Activated gamma-delta T cell treated with Interleukin-2 at 50 U/mL for 16 hours (primary cell): Measurements from ENCODE around the gene KDM3A.

ENCODE experiments used
- DNase-seq: peaks from one replicate; pipeline ENCODE4 v3.0.0-alpha.2; 2020

The KDM3A gene

DNA sequence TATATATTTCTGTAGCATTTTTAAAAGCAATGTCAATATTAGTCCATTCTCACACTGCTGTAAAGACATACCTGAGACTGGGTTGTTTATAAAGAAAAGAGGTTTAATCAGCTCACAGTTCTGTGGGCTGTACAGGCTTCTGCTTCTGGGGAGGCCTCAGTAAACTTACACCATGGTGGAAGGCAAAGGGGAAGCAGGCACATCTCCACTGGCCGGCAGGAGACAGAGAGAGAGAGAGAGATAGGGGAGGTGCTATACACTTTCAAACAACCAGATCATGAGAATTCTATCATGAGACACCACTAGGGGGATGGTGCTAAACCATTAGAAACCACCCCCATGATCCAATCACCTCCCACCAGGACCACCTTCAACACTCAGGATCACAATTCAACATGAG lies 79.0 kb downstream of the KDM3A start:
- DNase-seq: no peak

DNA sequence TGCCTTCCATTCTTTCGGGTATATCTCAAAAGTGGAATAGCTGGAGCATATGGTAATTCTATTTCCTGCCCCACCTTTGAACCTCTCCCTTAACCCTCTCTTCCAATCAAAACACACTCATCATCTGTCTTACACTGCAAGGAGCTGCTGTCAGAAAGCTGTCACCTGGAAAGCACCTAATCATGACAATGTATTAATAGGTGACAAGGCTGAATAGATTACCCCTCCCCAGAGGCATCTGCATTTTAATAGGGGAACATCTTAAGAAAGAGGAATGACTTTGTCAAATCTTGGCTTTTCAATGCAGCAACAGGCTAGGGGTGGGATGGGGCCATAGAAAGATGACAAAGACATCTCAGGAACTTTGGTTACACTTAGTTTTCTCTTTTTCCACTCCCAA lies 80.8 kb downstream of the KDM3A start:
- no peak for DNase-seq

DNA sequence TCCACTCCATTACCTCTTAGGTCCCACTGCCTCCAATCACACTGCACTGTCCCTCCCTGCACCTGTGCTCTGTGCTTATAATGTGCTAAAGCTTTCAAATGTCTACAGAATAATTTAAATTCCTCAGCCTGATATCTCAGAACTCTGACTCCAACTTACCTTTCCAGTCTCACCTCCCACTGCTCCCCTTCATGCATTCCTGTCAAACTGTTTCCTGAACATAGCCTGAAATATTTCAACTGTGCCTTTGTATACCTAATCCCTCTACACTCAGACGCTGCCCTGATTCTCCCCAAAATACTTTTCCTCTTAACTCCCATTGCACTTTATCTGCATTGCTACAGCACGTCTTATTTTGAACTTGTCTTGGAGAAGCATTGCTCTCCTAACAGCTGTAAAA lies 81.5 kb downstream of the KDM3A start:
- DNase-seq: no peak

DNA sequence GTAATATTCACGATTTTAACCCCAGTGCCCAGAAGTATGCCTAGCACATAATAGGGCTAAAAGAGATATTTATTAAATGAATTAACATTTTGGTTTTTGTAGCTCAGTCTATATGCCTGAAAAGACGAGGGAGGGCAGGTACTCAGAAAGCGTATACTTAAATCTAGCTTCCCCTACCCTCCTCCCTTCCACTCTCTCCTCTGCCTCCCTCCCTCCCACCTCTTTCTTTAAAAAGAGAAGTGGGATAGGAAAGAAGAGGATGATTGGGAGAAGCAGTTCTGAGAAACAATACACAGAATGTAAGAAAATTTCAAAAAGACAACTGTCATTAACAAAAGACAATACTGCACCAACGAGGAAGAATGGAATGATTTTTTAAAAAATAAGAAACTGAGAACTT lies 82.3 kb downstream of the KDM3A start:
- DNase-seq: no peak

DNA sequence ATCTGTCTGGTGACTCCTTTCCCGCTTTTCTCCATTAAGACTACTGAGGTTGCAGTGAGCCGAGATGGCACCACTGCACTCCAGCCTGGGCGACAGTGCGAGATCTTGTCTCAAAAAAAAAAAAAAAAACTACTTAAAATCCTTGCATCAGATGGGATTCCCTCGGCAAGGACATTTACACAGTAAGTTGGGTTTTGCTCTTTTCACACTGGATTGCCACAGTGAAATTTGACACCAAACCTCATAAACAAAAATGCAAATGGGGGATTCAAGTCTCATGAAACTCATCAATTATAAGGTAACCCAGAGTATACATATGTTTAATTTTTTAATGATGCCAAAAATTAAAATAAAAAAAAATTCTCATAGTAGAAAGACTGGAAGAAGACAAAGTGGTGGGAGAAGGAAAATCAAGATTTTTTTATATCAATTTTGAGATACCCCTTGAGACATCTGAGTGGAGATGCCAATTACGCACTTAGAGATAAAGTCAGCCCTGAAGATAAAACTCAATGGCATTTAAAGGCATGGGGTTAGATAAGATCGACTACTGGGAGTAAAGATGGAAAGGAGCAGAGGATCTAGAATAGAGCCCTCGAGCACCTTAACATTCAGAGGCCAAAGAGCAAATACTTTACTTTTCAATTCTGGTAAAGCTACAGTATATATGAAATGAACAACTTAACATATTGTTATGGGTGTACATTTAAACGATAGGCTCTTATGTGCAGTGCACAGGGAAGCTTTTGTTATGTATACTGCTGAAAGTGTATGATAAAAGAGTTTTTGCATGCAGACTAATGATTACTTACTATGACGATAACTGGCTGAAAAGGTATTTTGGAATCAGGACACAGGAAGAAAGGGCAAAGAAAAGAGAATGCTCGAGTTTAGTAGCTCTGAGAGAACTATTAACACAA lies 84.5 kb downstream of the KDM3A start:
- no peak for DNase-seq

DNA sequence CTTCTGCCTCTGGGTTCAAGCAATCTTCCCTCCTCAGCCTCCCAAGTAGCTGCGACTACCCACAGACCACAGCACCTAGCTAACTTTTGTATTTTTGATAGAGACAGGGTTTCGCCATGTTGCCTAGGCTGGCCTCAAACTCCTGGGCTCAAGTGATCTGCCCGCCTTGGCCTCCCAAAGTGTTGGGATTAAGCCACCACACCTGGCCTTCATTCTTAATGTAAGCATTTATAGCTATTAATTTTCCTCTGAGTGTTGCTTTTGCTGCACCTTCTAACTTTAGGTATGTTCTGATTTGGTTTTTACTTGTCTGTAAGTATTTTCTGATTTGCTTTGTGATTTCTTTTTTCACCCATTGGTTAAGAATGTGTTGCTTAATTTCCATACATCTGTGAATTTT lies 92.4 kb downstream of the KDM3A start:
- DNase-seq: no peak

DNA sequence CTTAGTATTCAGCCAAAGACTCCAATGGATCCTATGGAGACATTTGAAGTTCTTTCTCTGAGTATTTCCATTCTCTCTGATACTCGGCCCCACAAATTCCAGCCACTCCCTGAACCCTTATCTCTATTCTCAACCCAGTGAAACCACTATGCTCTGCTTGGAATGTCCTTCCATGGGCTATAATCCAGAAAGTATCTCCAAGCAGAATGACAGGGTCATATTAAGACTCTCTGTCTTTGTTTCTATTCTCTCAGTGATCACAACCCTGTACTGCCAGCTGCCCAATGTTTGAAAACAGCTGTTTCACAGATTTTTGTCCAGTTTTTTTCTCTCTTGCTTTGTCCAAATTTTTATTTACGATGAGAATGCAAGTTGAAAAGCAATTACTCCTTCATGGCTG lies 100.2 kb downstream of the KDM3A start:
- DNase-seq: no peak
